NCI-H748 treated with DMSO at 0.1 percent for 48 hours (cell line): Measurements from ENCODE around the gene ADGRV1.
"Not testable (repeated sequence)": the region's sequence is repeated elsewhere in the genome, so short reads cannot be mapped to it uniquely, and the experiment has no call there.

Experiments used
- DNase-seq: peaks from one replicate; lab custom pipeline; 2025; lab: John Stamatoyannopoulos, UW

ADGRV1 gene

DNA sequence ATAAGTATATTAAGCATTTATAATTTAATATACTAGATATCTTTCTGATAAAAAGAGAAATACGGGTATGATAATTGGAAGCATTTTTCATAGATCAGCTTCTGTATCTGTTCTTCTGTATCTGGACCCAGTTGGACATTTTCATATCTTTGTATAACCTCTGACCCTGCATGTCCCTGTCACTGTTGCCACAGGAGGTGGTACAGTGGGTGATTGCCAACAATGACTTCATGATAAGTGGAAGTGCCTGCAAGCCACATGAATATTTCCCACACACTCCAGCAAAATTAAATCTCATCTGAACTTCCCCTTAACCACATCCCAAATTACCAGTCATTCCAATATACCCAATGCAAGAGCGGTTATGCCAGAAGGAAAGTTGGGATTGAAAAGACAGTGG is 448.1 kb downstream of the ADGRV1 start:
- no peak for DNase-seq

DNA sequence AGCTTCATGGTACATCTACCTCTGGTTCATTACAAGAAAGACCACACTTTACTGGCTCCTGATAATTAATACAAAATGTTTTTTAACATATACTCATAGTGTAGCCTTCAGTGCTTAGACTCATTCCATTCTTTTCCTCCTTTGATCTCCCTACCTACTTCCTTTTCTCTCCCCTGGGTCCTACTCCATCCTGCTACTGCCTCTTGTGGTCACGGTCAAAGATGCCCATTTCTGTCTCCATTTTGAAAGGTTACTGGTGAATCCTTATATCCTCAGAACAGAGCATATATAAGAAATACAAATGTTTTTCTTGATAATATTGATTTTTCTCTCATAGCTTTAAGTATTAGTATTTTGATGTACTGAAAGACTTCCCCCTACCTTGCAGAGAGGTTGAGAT is 448.7 kb downstream of the ADGRV1 start:
- DNase-seq: no peak

DNA sequence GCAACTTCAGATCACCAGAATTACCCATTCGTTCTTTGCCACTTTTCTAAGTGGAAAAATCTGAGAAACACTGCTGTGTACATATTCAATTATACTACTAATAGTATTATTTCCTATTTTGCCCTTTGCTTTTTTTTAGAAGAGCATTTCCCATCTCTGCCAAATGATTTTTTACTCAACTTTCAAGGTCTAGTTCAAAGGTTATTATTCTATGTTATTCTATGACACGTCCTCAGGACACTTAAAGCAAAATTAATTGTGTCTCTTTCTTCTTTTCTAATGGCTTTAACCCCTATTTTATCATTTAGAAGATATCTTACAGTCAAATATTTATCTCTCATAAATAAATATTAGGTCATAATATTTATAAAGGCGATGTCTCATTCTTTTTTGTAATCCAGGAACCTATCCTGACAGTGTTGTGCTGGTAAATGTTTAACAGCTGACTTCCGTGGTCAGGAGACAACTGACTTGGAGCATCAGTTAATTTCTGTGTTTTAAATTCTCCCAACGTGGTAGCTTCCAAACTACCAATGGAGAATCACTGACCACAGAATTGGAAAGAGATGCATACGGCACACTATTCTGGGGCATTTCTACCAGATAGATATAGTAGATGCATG is 449.3 kb downstream of the ADGRV1 start:
- DNase-seq: no peak

DNA sequence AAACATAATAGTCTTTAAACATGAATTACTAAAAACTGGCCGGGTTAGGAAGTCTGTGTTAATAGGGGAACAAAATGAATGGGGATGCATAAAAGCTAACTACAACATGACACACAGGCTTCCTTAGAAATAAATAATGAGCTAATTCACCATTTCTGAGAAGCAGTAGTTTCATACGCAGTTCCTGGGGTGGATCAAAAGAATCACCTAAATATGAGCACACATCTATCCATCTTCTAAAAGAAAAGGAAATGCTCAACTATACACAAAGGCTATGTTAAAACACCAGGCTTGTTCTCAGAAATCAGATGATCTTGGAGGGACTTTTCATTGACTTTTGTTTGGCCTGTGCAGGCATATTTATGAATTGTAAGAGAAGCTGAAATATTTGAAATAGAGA is 451.5 kb downstream of the ADGRV1 start:
- no peak for DNase-seq

DNA sequence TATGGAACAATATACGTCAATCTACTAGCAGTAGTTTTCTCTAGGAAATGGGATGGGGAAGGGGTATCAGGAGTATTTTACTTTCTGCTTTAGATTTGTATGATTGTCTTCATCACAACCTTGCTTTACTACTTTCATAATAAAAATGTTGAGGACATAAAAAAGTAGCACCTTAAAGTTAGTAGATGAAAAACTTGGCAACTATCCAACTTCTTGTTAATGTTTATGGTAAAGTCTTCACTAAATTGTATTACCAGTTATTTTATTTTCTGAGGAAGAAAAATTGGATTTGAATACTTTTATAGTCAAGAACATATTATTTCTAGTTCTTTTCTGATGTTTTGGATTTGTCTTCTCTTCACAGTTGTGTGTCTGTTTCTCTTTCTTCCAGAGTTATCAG is 452.4 kb downstream of the ADGRV1 start:
- no peak for DNase-seq

DNA sequence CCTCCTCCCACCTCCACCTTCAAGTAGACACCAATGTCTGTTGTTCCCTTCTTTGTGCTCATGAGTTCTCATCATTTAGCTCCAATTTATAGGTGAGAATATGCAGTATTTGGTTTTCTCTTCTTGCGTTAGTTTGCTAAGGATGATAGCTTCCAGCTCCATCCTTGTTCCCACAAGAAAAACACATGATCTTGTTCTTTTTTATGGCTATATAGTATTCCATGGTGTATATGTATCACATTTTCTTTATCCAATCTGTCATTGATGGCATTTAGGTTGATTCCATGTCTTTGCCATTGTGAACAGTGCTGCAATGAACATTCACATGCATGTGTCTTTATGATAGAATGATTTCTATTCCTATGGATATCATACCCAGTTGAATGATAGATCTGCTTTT is 454.3 kb downstream of the ADGRV1 start:
- not testable (repeated sequence) for DNase-seq

DNA sequence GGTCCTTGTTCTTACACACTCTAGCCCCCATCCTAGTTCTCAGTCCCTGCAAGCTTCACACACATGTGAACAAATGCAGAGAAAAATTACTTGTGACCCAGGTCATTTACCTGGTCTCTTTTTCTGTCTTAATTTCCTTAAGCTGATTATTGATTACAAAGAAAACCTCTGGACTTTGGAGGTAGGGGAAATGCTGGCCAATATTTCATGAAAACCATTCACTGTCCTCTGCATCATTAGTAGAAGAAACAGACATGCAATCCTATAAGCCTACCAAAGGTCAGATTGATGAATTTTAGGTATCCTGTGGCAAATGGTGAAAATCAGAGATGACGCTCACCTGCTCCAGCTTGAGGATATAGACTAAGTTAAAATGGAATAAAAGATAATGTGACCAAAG is 457.7 kb downstream of the ADGRV1 start:
- no peak for DNase-seq

DNA sequence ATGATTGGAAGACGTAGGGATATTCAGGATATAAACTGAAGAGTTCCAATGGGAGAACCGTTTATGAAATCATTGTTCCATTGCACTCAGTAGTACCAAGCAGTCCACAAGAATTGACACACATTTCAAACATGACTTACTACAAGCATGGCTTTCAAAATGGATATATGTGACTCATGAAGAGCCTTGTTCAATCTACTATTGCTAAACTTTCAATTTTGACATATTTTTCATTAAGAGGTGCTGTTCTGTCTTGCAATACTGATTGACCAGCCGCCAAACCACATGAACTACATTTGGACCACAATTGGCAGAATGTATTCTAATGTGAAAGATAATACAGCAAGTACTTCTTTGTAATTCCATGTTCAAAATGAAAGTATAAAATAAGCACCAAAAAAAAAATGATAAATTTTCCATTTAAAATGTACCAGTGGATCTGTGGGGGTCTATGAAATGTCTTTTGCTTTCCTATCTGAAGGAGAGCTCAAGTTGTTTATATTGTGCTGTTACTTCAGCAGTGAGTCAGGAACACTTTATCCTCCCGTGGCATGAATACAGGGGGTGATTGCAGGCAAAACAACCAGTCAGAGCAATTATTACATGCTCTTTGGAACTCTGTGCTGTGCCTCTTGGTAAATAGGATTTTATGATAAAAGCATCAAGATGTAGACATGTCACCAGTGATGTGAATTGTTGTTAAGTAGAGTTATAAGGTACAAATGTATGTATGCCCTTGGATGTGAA is 458.5 kb downstream of the ADGRV1 start:
- DNase-seq: no peak

DNA sequence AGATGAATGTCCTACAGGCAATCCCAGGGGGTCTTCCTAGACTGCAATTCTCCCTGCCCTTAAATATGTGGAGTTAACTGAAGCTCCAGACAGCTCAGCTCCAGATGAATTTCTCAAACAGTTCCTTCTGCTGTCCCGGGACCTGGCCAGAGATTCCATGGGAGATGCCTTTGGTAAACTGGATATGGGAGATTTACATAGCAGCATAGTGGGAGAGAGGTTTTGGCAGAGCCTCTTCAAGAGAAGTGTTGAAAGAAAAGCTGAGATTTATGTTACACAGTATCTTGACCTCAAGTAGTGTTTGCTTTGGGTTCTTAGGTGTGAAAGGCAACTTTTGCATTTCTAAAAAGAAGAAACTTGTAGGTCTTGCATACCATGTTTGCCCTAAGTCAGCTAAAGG is 459.6 kb downstream of the ADGRV1 start:
- no peak for DNase-seq

DNA sequence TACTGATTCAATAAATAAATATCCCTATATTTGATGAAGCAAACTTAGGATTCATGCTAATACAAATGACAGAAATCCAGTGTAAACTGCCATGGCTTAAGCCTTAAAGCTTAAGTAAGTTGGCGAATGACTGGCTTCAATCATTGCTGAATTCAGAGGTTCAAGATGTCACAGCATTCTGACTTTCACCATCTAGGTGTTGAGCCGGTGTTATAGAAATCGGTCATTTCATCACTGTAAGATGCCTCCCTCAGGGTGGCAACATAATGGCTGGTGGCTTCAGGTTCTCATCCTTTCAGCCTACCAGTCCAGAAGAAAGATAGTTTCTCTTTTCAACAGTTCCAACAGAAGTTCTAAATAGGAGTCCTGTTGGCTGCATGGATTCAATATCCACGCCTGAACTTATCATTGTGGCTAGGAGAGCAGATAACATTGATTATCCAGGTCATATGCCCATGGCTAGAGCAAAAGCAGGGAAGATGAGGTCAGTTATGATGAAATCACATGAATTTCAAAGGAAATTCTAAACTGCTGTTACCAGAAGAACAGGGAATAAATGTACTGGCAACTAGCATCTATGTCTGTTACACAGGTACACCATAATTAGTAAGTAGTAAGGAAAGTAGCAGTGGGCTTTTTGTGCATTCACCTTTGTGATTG is 460.2 kb downstream of the ADGRV1 start:
- DNase-seq: no peak

DNA sequence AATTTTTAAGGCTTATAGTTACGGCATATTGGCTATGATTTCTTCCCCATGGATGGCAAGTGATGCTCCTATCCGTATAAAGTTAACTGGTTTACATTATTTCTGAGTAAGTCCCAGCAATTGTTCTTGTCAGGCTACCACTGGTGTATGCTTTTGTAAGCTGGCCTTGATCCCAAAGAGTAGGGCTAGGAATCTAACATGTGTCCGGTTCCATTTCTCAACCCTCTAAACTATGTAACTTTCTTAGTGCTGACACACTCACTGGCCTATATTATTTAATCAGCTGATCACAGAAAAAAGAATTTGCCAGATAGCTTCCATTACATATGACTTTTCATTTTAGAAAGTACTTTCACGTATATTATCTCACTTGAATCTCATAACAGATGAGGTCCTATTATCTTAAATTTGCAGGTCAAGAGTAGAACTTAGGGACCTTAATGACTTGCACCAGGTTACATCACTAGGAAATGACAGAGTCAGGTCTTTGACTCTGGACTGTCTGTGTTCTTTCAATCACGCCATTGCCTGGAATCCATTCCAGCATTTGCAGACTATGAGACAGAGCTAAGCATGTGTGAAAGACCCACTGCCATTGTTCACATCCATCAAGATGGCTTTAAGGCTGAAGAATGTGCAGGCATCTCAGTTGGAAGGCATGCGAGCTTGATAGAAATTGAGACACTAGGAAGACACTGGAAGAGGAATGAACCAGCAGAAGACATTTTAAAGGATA is 461.6 kb downstream of the ADGRV1 start:
- no peak for DNase-seq

DNA sequence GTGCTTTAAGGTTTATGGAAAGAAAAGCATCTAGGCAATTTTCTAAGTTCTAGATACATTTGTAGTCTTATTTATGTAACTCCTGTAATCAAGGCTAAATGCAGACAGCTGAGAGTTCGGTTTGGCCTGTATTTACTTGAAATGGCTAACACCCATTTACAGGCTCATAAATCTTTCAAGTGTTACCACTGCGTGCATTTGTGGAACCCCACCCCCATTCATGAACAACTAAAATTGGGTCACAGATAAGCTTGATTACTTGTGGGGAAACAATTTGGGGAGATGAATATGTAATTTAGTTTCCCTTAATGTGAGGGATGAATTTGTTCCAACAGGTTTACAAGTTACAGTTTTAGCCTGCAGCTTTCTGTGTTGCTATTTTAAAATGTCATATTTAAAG is 463.9 kb downstream of the ADGRV1 start:
- DNase-seq: peak; percentile 18

DNA sequence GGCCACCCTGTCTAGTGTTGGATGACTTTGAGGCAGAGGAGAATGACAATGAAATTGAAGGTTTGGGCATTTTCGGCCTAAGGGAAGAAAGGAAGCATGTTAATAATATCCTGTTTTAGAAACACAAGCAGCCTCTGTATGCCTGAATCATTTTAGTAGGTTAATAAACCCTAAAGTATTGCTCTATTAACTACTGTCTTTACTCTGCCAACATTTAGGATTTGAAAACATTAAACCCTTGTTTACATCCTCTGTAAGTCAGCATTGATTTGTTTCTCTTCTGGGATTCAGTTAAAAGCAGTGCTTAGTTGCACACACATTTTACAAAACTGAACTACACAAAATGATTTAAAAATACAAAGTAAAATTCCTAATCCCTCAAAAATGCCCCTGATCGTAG is 465.6 kb downstream of the ADGRV1 start:
- no peak for DNase-seq

DNA sequence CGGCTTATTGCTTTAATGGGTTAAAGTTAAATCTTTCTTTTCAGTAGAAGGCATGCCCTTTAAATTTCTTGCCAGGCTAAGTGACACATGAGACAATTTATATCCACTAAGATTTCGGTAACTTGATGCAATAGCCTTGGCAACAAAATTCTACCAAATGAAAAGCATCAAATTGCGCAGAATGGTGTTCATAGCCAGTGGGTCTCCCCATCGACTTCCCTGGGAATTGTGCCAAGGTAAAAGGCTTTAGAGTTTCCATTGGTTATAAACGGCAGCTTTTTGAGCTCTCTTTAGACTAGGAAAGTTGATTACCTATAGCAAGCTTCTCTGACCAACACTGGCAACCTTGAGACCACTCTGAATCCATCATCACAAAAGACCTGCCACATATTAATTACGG is 466.1 kb downstream of the ADGRV1 start:
- no peak for DNase-seq

DNA sequence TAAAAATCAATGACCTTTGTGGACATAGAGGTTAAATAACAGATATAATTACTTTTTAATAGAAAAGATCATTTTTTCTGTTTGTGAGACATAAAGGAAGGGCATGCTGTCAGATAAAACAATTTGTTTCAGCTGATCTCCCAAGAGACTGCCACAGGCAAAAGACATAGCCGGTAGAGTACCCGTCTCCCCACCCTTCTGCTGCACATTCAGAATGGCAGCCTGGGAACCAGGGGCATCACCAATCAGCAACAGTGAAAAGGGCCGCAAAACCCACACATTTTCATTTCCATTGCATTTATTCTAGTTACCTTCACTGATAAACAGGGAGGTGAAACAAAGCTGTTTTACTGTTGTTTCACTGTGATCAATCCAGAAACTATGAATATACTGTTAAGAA is 466.9 kb downstream of the ADGRV1 start:
- DNase-seq: no peak

DNA sequence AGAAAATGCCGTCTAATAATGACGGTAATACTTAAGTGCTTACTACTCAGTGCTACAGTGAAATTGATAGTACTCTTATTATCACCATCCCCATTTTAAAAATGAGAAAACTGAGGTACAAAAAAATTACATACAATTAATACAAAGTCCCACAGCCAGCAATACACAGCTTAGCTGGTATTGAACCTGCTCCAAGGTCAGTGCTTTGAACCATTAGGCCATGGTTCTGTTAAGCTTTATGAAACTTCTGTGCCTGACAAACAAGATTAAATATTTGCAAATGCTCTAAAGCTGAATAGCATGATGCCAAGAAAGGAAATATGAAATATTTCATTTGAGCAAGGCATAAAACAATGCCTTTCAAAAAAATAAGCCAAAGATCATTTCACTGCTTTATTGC is 467.4 kb downstream of the ADGRV1 start:
- no peak for DNase-seq

DNA sequence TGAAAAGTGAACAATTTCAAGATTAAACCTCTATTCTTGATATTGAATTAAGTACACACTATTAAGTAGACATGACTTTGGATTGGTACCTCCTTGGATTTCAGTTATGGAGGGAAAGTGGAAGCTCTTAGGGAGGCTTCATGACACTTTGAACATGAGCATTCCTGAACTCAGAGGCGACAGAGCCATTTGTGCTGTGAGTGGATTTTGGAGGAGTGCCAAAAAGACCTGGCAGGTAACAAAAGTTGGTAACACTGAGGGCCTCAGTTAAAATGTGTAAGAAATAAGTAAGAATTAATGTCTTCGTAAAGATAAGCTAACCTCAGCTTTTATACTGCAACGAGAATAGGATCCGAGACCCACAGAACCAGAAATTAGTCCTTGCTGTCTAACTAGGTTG is 467.9 kb downstream of the ADGRV1 start:
- DNase-seq: no peak

DNA sequence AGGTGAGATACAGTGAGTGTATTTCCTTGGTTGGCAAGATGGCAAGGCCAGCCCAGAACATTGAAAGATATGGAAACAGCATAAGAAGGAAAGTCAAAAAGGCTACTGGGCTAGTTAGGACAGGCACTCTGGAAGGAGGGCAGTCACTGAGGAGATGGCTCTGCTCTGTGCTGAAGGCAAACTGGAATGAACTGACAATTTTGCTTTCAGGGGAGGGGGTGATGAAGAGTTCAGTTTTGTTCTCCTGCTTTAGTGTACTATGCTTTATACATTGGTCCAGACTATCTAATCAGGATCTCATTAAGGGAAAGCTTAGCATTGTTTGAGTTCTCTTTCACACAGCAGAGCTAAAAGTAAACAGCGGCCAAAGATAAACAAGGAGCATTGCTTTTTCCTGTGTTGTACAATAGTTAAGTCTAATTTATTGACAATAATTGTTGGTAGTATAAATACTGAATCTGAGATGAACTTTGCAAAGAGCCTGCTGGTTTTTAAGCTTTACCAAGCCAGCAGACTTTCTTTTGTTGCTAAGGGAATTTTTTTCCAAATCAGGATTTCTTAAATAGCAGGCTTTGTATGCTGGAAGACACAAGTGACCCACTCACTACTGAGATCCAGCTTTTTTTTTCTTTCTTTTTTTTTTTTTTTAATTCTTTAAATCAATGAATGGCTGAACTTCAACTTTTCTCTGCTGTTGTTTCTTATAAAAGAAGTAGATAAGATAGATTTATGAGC is 469.0 kb downstream of the ADGRV1 start:
- DNase-seq: peak; percentile 90

DNA sequence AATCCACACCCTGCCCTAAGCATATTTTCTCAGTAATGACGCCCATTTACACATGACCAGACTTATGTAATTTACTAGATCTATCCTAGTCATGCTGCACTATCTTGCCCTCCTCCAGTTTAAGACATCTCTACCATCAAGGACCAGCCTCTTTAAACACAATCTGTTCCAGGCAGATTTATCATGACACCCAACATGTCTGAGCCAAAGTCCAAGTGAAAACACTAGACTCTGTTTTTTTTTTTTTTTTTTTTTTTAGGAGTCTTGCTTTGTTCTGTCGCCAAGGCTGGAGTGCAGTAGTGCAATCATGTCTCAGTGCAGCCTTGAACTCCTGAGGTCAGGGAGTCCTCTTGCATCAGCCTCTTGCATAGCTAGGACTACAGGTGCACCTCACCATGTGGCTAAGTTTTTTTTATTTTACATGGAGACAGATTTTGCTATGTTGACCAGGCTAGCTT is 469.9 kb downstream of the ADGRV1 start:
- no peak for DNase-seq

DNA sequence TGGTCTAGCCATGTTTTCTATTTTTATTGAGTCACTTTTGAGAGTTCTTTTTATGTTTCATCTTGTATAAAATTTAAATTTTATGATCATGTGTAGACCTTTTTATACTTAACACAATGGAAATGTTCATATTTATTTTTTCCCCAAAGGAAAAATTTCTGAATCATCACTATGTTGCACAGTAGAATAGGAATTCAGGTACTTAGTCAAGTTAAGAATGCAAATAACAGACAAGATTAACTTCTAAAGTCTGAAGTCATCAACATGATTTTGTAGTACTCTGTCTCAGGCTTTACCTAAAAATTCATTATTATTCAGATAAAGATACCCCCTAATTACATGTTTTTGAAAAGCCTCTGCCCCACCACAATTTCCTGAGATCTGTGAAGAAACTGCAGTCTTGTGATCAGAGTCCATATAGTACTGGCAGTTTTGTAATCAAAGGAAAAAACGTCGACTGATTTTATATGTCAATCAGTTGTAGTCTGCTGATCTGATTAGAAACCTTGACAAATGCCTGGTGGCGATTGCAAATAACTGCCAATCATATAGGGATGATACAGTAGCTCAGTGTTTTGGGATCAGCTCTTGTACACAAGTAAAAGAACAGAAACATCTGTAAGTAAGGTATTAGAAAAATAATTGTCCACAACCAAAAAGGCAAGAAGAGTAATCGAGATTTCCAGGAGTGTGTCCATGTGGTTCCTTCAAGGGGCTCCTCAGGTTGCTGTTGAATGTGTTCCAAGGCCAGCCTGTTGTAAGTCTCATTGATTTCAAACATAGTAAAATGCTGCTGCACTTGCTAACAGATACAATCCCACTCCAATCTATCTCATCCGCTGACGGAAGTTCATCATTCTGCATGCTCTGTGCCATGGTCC is 472.2 kb downstream of the ADGRV1 start:
- no peak for DNase-seq

DNA sequence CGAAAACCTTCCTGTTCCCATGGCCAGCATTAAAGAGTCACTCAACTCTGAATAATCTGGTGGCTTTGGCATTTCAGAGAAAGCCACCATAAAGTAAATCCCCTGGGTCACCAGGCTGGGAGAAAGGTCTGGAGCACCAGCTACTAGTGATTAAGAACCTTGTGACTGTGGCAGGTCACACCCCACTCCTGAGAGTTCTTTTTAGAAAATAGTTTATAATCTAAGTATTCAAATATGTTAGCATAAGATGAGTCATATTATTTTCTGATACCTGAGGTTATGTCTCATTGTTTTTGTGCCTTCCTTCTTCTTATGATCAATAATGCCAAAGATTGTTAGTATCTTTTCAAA is 472.8 kb downstream of the ADGRV1 start:
- DNase-seq: no peak
